PC-9 (cell line): ENCODE measurements around the gene P2RX6. TPM values are rescaled to one million over a fixed set of nuclear protein-coding genes. Genes with fewer than 3 reads are reported as not detected.
"Not testable (repeated sequence)": the region's sequence is repeated elsewhere in the genome, so short reads cannot be mapped to it uniquely, and the experiment has no call there.

Experiments
- BruUV-seq: library from RNA; stranded (reverse); fragments of 400-500 nt; replicated peaks from 2 replicates; lab custom pipeline; 2021; lab: Mats Ljungman, UMichigan
- CTCF ChIA-PET: fragments of 300-600 bp; sonication (Branson Sonifier 250); formaldehyde crosslinking; loops from one replicate; lab custom pipeline; 2022; ENCODE audit warnings: antibody characterized with exemption; lab: Charles Lee
- POLR2A ChIA-PET: fragments of 300-600 bp; sonication (Branson Sonifier 250); formaldehyde crosslinking; loops from one replicate; lab custom pipeline; 2022; ENCODE audit warnings: antibody characterized with exemption; ENCODE audit not compliant: unreplicated experiment; lab: Charles Lee
- DNase-seq, 2 experiments: peaks; one replicate each; pipeline versions ENCODE4 v3.0.0 to v3.0.0-alpha.2; 2015 to 2022; ENCODE audit warnings: mixed read lengths in 1 of 2
- H2AFZ ChIP-seq: fragments of 200-600 bp; sonication (generic); 2 replicates; pipeline ENCODE4 v1.8.1; 2017; ENCODE audit warnings: antibody characterized with exemption
- H3F3A ChIP-seq: fragments of 200-600 bp; sonication (generic); 2 replicates; pipeline ENCODE4 v1.8.1; 2017; ENCODE audit warnings: antibody characterized with exemption, mild to moderate bottlenecking, low read depth; ENCODE audit not compliant: insufficient read depth
- H3K27ac ChIP-seq: fragments of 200-600 bp; sonication (generic); 2 replicates; pipeline ENCODE4 v1.6.1; 2016; ENCODE audit warnings: mixed run types
- H3K27me3 ChIP-seq: fragments of 200-600 bp; sonication (generic); 2 replicates; pipeline ENCODE4 v1.6.1; 2016; ENCODE audit warnings: low read depth, mixed run types; ENCODE audit not compliant: insufficient read depth
- H3K36me3 ChIP-seq: fragments of 200-600 bp; sonication (generic); 2 replicates; pipeline ENCODE4 v1.6.1; 2016; ENCODE audit warnings: low read depth, mixed run types
- H3K4me1 ChIP-seq: fragments of 200-600 bp; sonication (generic); replicated peaks from 2 replicates; pipeline ENCODE4 v1.6.1; 2016; ENCODE audit warnings: mixed run types; ENCODE audit not compliant: insufficient read depth
- H3K4me2 ChIP-seq: fragments of 200-600 bp; sonication (generic); 2 replicates; pipeline ENCODE4 v1.6.1; 2017; ENCODE audit warnings: mixed run types
- H3K4me3 ChIP-seq: fragments of 200-600 bp; sonication (generic); 2 replicates; pipeline ENCODE4 v1.6.1; 2016; ENCODE audit warnings: mixed run types
- H3K79me2 ChIP-seq: fragments of 200-600 bp; sonication (generic); 2 replicates; pipeline ENCODE4 v1.6.1; 2017; ENCODE audit warnings: low read depth, mixed run types
- H3K9me2 ChIP-seq: fragments of 200-600 bp; sonication (generic); 2 replicates; pipeline ENCODE4 v1.8.1; 2017; ENCODE audit warnings: mild to moderate bottlenecking; ENCODE audit not compliant: insufficient read depth
- H3K9me3 ChIP-seq: fragments of 200-600 bp; sonication (generic); 2 replicates; pipeline ENCODE4 v1.8.1; 2016; ENCODE audit warnings: low read depth; ENCODE audit not compliant: insufficient read depth
- H4K20me1 ChIP-seq: fragments of 200-600 bp; sonication (generic); 2 replicates; pipeline ENCODE4 v1.8.1; 2017; ENCODE audit not compliant: insufficient read depth
- EZH2 ChIP-seq: fragments of 200-600 bp; sonication (generic); IDR thresholded peaks from 2 replicates; pipeline ENCODE4 v1.8.0; 2017; ENCODE audit warnings: antibody characterized with exemption, low read depth
- intact Hi-C: fragments of 100-400 bp; cut with micrococcal nuclease; formaldehyde crosslinking; loops from one replicate; pipeline ENCODE4 v1.10.0; 2022; ENCODE audit not compliant: unreplicated experiment
- total RNA-seq: library from RNA; stranded (reverse); gene quantifications from 2 replicates; pipeline ENCODE4 v1.2.3, GENCODE V29; 2021
- TF ChIP-seq, protein P1 (sequence below): fragments of 200-600 bp; sonication (generic); conservative IDR thresholded peaks from 2 replicates; pipeline ENCODE4 v1.6.1; 2017; ENCODE audit warnings: mixed run types, antibody characterized with exemption, mild to moderate bottlenecking, moderate library complexity

The P2RX6 gene
- total RNA-seq, 1 experiment from 2014 or later = 2.7 TPM

DNA sequence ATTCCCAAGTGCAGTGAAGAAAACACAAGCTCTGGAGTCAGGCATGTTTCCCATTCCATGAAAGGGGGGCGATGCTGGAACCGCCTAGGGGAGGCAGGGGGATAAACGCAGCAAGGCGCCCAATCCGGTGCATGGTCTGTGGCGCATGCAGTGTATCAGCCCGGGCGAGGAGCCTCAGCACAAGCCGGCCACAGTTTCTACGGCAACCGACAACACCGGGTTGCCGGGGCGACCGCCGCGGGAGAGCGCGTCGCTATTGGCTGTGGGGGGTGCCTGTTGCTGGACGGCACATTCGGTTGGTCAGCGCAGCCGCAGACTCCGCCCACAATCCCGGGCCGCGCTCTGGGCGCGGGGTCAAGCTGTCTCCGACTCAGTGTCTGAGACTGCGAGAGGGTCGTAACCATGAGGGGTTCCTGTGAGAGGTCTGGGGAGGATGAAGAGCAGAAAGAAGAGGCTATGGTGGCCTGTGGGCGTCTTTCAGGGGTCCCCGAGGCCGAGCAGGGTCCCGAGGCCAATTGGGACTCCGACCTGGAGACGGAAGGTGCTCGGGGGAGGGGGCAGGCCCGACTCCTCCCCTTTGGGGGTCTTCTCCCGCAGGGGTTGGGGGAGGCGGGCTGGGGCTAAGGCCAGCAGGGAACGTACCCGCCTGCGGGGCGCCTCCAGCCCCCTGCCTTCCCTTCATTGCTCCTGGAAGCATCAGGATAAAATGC lies 30.8 kb downstream of the P2RX6 start, which contains the start of gene LRRC74B:
TSS of gene LRRC74B (plus strand) at position 362 of the 710 bp plus-strand sequence. CDS start at position 403, 41 bp downstream.
- DNase-seq = peak; percentile 68 to 86
- H3K27ac ChIP-seq = no peak within 1 kb of the TSS
- H3K27me3 ChIP-seq = no peaks in the 10 kb centered on the region
- no peaks in the 10 kb centered on the region for H4K20me1 ChIP-seq
- 0 out of 2 replicates have a peak, but pooled peaks cover 3% of the 10 kb centered on the region for H3F3A ChIP-seq
- no peaks in the 10 kb centered on the region for H3K9me3 ChIP-seq
- 0 out of 2 replicates have a peak within 1 kb of the TSS, but pooled peaks have one; percentile 27 for H2AFZ ChIP-seq
- H3K79me2 ChIP-seq = no peaks in the 10 kb centered on the region
- POLR2A ChIA-PET = no interaction called here
- no peaks in the 10 kb centered on the region for H3K9me2 ChIP-seq
- CTCF ChIA-PET = no interaction called here
- no peaks in the 10 kb centered on the region for H3K36me3 ChIP-seq
- peak within 1 kb of the TSS; percentile 71 for H3K4me2 ChIP-seq
- H3K4me1 ChIP-seq = peaks cover 27% of the 10 kb centered on the region
- TF ChIP-seq, protein P1, sequence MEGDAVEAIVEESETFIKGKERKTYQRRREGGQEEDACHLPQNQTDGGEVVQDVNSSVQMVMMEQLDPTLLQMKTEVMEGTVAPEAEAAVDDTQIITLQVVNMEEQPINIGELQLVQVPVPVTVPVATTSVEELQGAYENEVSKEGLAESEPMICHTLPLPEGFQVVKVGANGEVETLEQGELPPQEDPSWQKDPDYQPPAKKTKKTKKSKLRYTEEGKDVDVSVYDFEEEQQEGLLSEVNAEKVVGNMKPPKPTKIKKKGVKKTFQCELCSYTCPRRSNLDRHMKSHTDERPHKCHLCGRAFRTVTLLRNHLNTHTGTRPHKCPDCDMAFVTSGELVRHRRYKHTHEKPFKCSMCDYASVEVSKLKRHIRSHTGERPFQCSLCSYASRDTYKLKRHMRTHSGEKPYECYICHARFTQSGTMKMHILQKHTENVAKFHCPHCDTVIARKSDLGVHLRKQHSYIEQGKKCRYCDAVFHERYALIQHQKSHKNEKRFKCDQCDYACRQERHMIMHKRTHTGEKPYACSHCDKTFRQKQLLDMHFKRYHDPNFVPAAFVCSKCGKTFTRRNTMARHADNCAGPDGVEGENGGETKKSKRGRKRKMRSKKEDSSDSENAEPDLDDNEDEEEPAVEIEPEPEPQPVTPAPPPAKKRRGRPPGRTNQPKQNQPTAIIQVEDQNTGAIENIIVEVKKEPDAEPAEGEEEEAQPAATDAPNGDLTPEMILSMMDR = no peak
- TF ChIP-seq EZH2 = no peak
- no TSS peak for BruUV-seq
- H3K4me3 ChIP-seq = peak within 1 kb of the TSS; percentile 44; the same call in 1 of the 2 replicates
- intact Hi-C loops = no loop called here

DNA sequence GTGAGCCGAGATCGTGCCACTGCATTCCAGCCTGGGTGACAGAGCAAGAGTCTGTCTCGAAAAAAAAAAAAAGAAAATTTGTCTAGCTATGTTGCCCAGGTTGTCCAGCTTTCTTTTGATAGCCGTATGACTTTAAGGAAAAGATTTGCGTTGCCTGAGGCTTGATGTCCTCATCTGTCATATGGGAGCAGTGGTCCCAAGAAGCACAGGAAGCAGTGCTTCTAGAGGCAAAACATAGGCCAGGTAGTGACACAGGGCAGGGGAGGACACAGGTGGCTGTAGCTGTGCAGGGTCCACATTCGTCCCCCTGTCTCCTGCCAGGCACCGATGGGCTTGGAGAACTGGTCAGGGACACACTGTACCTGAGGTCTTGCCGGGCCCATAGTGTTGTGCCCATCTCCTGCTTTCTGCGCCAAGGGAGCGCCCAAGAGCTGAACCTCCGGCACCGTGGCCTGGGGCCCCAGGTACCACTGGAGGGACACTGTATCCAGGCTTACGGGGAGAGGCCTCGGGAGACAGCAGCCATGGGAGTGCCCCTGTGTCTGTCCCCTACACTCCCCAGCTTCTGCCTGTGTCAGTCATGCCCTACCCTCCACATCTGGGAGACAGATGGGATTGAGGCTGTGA lies 32.2 kb downstream of the P2RX6 start:
- Histone ChIP-seq H3K9me3 (no peaks in the 10 kb centered on the region), H3K9me2 (no peaks in the 10 kb centered on the region), H3K4me3 (no peak overlapping the region), H4K20me1 (no peaks in the 10 kb centered on the region), H3F3A (no peaks in the 10 kb centered on the region), H3K27me3 (no peaks in the 10 kb centered on the region), H3K4me1 (peaks cover 27% of the 10 kb centered on the region), H3K4me2 (no peak overlapping the region), H2AFZ (no peak overlapping the region), H3K27ac (no peak overlapping the region), H3K36me3 (no peaks in the 10 kb centered on the region), H3K79me2 (no peaks in the 10 kb centered on the region)
- TF ChIP-seq EZH2 = no peak
- TF ChIP-seq, protein P1 = no peak
- no TSS peak for BruUV-seq
- intact Hi-C loops = no loop called here
- CTCF ChIA-PET = no interaction called here
- POLR2A ChIA-PET = no interaction called here
- no peak for DNase-seq

DNA sequence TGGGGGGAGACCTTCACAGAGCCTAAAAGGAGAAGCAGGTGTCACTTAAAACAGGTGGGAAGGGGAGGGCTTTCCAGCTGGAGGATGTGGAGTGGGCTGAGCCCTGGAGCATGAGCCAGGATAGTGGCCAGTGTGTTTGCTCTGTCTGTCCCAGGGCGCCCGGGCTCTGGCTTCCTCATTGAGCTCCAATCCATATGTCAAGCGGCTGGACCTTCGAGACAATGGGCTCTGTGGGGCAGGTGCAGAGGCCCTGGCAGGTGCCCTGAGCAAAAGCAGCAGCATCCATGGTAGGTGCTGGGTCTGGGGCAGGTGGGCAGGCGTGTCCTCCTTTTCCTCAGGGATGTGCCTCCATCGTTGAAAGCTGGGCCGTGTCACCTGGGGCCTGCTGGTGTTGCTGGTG lies 32.8 kb downstream of the P2RX6 start:
- ChIA-PET POLR2A (no interaction called here), CTCF (no interaction called here)
- no peaks in the 10 kb centered on the region for H3K9me2 ChIP-seq
- H3K4me3 ChIP-seq = no peak overlapping the region
- no peaks in the 10 kb centered on the region for H3K9me3 ChIP-seq
- H3K79me2 ChIP-seq = no peaks in the 10 kb centered on the region
- no peaks in the 10 kb centered on the region for H4K20me1 ChIP-seq
- no peaks in the 10 kb centered on the region for H3K27me3 ChIP-seq
- H2AFZ ChIP-seq = no peak overlapping the region
- no peak for DNase-seq
- no TSS peak for BruUV-seq
- TF ChIP-seq EZH2 = no peak
- peaks cover 27% of the 10 kb centered on the region for H3K4me1 ChIP-seq
- no peaks in the 10 kb centered on the region for H3F3A ChIP-seq
- no peaks in the 10 kb centered on the region for H3K36me3 ChIP-seq
- no peak overlapping the region for H3K4me2 ChIP-seq
- intact Hi-C loops = no loop called here
- H3K27ac ChIP-seq = no peak overlapping the region

DNA sequence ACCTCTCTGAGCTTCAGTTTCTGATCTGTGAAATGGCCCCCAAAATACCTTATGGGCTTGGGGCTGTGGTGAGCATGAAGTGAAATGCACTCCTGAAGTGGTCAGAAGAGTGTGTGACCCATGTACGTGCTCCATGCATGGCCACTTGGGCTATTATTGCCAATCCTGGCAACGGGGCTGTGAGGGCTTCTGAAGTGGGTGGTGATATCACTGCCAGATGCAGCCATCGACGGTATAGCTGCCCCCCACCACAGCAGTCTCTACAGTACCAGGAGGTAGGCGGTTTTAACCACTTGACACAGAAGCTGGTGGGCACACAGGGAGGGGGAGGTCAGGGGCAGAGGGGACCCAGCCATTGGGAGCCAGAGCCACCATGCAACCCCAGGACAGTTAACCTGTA lies 33.5 kb downstream of the P2RX6 start:
- H3K36me3 ChIP-seq, H3K27me3 ChIP-seq, H3K9me3 ChIP-seq, intact Hi-C loops, H3K4me3 ChIP-seq, BruUV-seq, H3F3A ChIP-seq, CTCF ChIA-PET, H3K27ac ChIP-seq, H3K79me2 ChIP-seq, H3K4me2 ChIP-seq, H4K20me1 ChIP-seq, POLR2A ChIA-PET, H2AFZ ChIP-seq, DNase-seq, H3K9me2 ChIP-seq: not testable (repeated sequence)
- H3K4me1 ChIP-seq = peaks cover 21% of the 10 kb centered on the region

DNA sequence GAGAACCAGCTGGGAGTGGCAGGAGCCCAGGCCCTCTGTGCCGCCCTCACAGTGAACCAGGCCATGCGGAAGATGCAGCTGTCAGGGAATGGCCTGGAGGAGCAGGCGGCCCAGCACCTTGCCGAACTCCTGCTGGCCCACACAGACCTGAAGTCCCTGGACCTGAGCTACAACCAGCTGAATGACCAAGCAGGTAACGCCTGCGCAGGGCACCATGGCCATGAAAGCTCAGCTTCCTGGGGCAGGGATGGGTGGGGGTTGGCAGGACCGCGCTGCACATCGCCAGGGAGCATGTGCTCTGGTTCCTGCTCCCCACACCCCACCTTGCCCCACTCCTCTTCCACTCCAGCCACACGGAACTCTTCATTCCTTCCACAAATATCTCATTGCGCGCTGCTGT lies 34.0 kb downstream of the P2RX6 start:
- intact Hi-C loops, H4K20me1 ChIP-seq, H3K9me3 ChIP-seq, DNase-seq, CTCF ChIA-PET, H2AFZ ChIP-seq, H3K27me3 ChIP-seq, BruUV-seq, H3K36me3 ChIP-seq, H3K4me3 ChIP-seq, H3K4me2 ChIP-seq, H3F3A ChIP-seq, H3K9me2 ChIP-seq, H3K27ac ChIP-seq, POLR2A ChIA-PET, H3K79me2 ChIP-seq: not testable (repeated sequence)
- peaks cover 16% of the 10 kb centered on the region for H3K4me1 ChIP-seq
